Mesenchymal stem cell (in vitro differentiated cells and primary cell): Measurements from ENCODE around the gene IGFBP2.

Experiments used
- DNase-seq: peaks from one replicate; pipeline ENCODE4 v3.0.0-alpha.2; 2013
- H2AFZ ChIP-seq: one replicate; pipeline ENCODE4 v1.6.1; 2013; ENCODE audit warnings: low read depth, mild to moderate bottlenecking, control low read depth, inconsistent platforms, low read length, moderate library complexity
- H2AK5ac ChIP-seq: 2 replicates; pipeline ENCODE4 v1.6.1; 2013; ENCODE audit warnings: low read length, moderate library complexity, mild to moderate bottlenecking, inconsistent platforms; ENCODE audit not compliant: severe bottlenecking
- H2BK120ac ChIP-seq: one replicate; pipeline ENCODE4 v1.6.1; 2013; ENCODE audit warnings: low read depth, mild to moderate bottlenecking, inconsistent platforms, low read length, moderate library complexity
- H2BK12ac ChIP-seq, 2 experiments: one replicate each; pipeline ENCODE4 v1.6.1; 2013; ENCODE audit warnings: inconsistent platforms in 2 of 2, low read length in 2 of 2, mild to moderate bottlenecking in 2 of 2, moderate library complexity in 2 of 2, control low read depth in 1 of 2
- H2BK15ac ChIP-seq: one replicate; pipeline ENCODE4 v1.6.1; 2013; ENCODE audit warnings: mild to moderate bottlenecking, low read depth, inconsistent platforms; ENCODE audit not compliant: poor library complexity, severe bottlenecking
- H2BK5ac ChIP-seq: 2 replicates; pipeline ENCODE4 v1.6.1; 2013; ENCODE audit warnings: low read depth, mild to moderate bottlenecking, low read length, control low read depth, inconsistent platforms; ENCODE audit not compliant: poor library complexity, severe bottlenecking
- H3K14ac ChIP-seq, 2 experiments: one replicate each; pipeline ENCODE4 v1.6.1; 2013; ENCODE audit warnings: inconsistent platforms in 2 of 2, low read length in 2 of 2, control low read depth in 1 of 2, mild to moderate bottlenecking in 1 of 2, moderate library complexity in 1 of 2
- H3K18ac ChIP-seq, 2 experiments: one replicate each; pipeline ENCODE4 v1.6.1; 2013; ENCODE audit warnings: inconsistent platforms in 2 of 2, low read length in 2 of 2, control low read depth in 1 of 2, low read depth in 1 of 2, mild to moderate bottlenecking in 1 of 2
- H3K23ac ChIP-seq, 2 experiments: one replicate each; pipeline ENCODE4 v1.6.1; 2013; ENCODE audit warnings: inconsistent platforms in 2 of 2, low read length in 2 of 2, mild to moderate bottlenecking in 2 of 2, moderate library complexity in 2 of 2, control low read depth in 1 of 2
- H3K27ac ChIP-seq: 2 replicates; pipeline ENCODE4 v1.5.1; 2013; ENCODE audit warnings: mild to moderate bottlenecking, moderate library complexity, low read length, control low read depth, inconsistent platforms; ENCODE audit not compliant: poor library complexity, severe bottlenecking
- H3K27me3 ChIP-seq, 2 experiments: 2 replicates each; pipeline versions ENCODE4 v1.6.1 to v1.7.0; 2013; ENCODE audit warnings: low read length in 2 of 2, mild to moderate bottlenecking in 2 of 2, moderate library complexity in 2 of 2, control low read depth in 1 of 2, inconsistent platforms in 1 of 2; ENCODE audit not compliant: control insufficient read depth in 1 of 2, insufficient read depth in 1 of 2
- H3K36me3 ChIP-seq, 2 experiments: 2 replicates each; pipeline versions ENCODE4 v1.6.1 to v1.7.0; 2013; ENCODE audit warnings: low read length in 2 of 2, control low read depth in 1 of 2, inconsistent platforms in 1 of 2, low read depth in 1 of 2, mild to moderate bottlenecking in 1 of 2; ENCODE audit not compliant: insufficient read depth in 2 of 2, control insufficient read depth in 1 of 2
- H3K4ac ChIP-seq, 2 experiments: one replicate each; pipeline ENCODE4 v1.6.1; 2013; ENCODE audit warnings: inconsistent platforms in 2 of 2, low read length in 2 of 2, mild to moderate bottlenecking in 2 of 2, moderate library complexity in 2 of 2, control low read depth in 1 of 2, low read depth in 1 of 2
- H3K4me1 ChIP-seq: 2 replicates; pipeline ENCODE4 v1.6.1; 2013; ENCODE audit warnings: low read depth, low read length, control low read depth; ENCODE audit not compliant: control insufficient read depth, insufficient read depth
- H3K4me2 ChIP-seq: 2 replicates; pipeline ENCODE4 v1.6.1; 2013; ENCODE audit warnings: low read length, mild to moderate bottlenecking, inconsistent platforms; ENCODE audit not compliant: poor library complexity, severe bottlenecking
- H3K4me3 ChIP-seq, 2 experiments: 2 replicates each; pipeline versions ENCODE4 v1.5.1 to v1.7.0; 2013; ENCODE audit warnings: low read length in 2 of 2, mild to moderate bottlenecking in 2 of 2, control low read depth in 1 of 2, low read depth in 1 of 2; ENCODE audit not compliant: insufficient read depth in 1 of 2
- H3K79me1 ChIP-seq: replicated peaks from 2 replicates; pipeline ENCODE4 v1.6.1; 2013; ENCODE audit warnings: mild to moderate bottlenecking, control low read depth, low read length, inconsistent platforms; ENCODE audit not compliant: poor library complexity, severe bottlenecking
- H3K9ac ChIP-seq: 2 replicates; pipeline ENCODE4 v1.7.0; 2013; ENCODE audit warnings: mild to moderate bottlenecking, low read length, moderate library complexity
- H3K9me3 ChIP-seq: 2 replicates; pipeline ENCODE4 v1.7.0; 2013; ENCODE audit warnings: mild to moderate bottlenecking, low read length; ENCODE audit not compliant: control insufficient read depth
- H4K8ac ChIP-seq: one replicate; pipeline ENCODE4 v1.6.1; 2013; ENCODE audit warnings: inconsistent platforms, mild to moderate bottlenecking, low read length, moderate library complexity
- H4K91ac ChIP-seq: one replicate; pipeline ENCODE4 v1.6.1; 2013; ENCODE audit warnings: mild to moderate bottlenecking, low read length, inconsistent platforms
- WGBS: methylation state at CpG from one replicate; pipeline ENCODE4 v1.1.7; 2013; ENCODE audit warnings: mixed read lengths; 5-methylcytosine and 5-hydroxymethylcytosine counted together

Gene IGFBP2

DNA sequence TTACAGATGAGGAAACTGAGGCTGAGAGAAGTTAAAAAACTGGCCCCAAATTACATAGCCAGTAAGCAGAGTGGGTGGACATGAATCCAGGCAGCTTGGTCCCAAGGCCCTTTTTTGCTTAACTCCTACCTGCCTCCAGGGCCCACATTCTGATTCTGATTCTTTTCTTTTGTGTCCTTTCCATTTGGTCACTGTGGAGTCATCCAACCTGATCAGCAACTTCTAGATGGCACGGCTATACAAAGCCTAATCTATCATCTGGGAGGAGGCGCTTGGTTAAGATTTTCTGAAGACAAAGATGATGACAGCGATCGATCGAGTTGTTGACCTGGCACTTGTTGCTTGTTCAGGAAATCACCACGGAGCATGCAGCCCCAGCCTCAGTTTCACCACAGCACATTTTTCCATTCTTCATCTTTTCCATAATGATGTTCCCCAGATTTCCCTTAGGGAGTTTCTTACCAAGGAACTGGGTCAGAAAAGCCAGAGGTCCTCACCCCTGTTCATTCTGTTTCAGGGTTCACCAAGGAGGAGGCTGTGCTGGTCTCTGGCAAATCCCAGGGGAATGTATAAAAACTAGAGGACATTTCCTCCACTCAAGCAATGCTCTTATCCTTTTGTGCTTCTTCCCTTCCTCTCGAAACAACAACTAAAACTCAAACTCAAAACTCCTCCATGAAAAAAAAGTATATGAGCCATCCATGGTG is 6.9 kb upstream of the IGFBP2 start:
- no peak overlapping the region for H3K4me2 ChIP-seq
- no peak overlapping the region for H2BK12ac ChIP-seq
- H2BK15ac ChIP-seq: no peak overlapping the region
- no peaks in the 10 kb centered on the region for H3K36me3 ChIP-seq
- no peak overlapping the region for H3K23ac ChIP-seq
- DNase-seq: no peak
- no peak overlapping the region for H2BK120ac ChIP-seq
- no peak overlapping the region for H3K18ac ChIP-seq
- H2BK5ac ChIP-seq: no peak overlapping the region
- H2AK5ac ChIP-seq: no peak overlapping the region
- WGBS: 92% methylated on average over 7 of the region's 7 CpGs
- no peaks in the 10 kb centered on the region for H3K79me1 ChIP-seq
- no peak overlapping the region for H2AFZ ChIP-seq
- H3K4ac ChIP-seq: no peak overlapping the region
- no peak overlapping the region for H3K4me3 ChIP-seq
- H4K8ac ChIP-seq: no peak overlapping the region
- H3K9ac ChIP-seq: no peak overlapping the region
- H3K27me3 ChIP-seq: peaks cover 0 to 59% of the 10 kb centered on the region in 2 experiments
- H3K9me3 ChIP-seq: peaks cover 10% of the 10 kb centered on the region
- no peak overlapping the region for H3K27ac ChIP-seq
- H4K91ac ChIP-seq: no peak overlapping the region
- H3K4me1 ChIP-seq: no peaks in the 10 kb centered on the region
- no peak overlapping the region for H3K14ac ChIP-seq

- Histone ChIP-seq H2BK5ac (no peak overlapping the region), H3K9me3 (peaks cover 10% of the 10 kb centered on the region), H3K9ac (no peak overlapping the region), H2AFZ (no peak overlapping the region), H3K4me3 (no peak overlapping the region), H3K79me1 (no peaks in the 10 kb centered on the region), H3K27me3 (peaks cover 0 to 59% of the 10 kb centered on the region in 2 experiments), H3K36me3 (no peaks in the 10 kb centered on the region), H3K4me2 (no peak overlapping the region), H3K27ac (no peak overlapping the region), H2BK120ac (no peak overlapping the region), H3K4me1 (no peaks in the 10 kb centered on the region), H3K4ac (no peak overlapping the region), H4K91ac (no peak overlapping the region), H2AK5ac (no peak overlapping the region), H3K23ac (no peak overlapping the region), H3K14ac (no peak overlapping the region), H2BK15ac (no peak overlapping the region), H3K18ac (no peak overlapping the region), H4K8ac (no peak overlapping the region), H2BK12ac (no peak overlapping the region)
- WGBS: 97% methylated on average over 2 of the region's 2 CpGs
- DNase-seq: no peak
These were observed 6.4 kb upstream of the IGFBP2 start for GRCh38 chr2:216626875-216627245.

DNA sequence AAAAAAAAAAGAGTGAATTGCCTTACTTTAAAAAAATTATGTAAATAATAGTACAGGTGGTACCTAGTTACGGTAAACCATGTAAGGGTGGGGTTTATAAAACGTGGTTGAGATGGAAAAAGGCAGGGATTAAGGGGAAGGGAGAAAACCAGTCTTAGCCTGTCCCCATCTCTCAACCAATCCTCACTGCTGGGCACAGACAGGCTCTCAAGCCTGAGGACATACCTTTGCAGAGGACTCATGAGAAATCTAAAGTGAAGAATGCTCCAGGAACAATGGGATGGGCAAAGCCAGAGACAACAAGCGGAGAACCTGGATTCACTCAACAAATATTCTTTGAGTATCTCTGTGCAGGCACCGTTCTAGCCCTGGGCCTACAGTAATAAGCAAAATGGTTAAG is 3.4 kb upstream of the IGFBP2 start:
- 97% methylated on average over 2 of the region's 4 CpGs for WGBS
- no peak overlapping the region for H2AFZ ChIP-seq
- no peaks in the 10 kb centered on the region for H3K79me1 ChIP-seq

DNA sequence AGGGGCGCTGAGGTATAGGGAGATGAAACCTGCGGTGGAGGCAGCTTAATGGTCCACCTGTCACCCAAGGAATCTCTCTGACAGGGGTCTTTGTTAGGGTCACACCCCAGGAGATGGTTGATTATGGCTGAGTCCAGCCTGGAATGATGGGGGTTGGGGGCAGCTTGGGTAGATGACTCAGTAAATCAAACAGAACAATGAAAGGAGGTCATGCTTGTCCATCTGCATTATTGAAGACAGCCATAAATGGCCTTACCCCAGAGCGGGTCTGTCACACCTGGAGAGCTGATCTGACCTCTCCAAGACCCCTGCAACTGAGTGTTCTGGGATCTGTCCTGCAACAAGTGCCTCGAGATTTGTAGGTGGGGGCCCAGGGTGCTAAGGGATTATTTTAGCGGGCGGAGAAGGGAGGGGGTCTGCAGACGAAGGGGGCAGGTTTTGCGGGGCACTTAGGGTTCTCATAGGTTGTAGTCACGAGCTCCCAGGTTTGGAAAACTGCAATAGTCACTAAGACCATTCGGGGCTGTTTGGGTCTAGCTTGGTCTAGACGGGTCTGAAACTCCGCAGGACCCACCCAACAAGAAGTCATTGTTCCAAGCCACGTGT is 771 bp upstream of the IGFBP2 start:
- no peak overlapping the region for H2AK5ac ChIP-seq
- no peak overlapping the region for H4K91ac ChIP-seq
- H2AFZ ChIP-seq: no peak overlapping the region
- peaks cover 25% of the 10 kb centered on the region for H3K4me1 ChIP-seq
- peaks cover 0 to 80% of the 10 kb centered on the region in 2 experiments for H3K27me3 ChIP-seq
- WGBS: 21% methylated on average over 13 of the region's 13 CpGs
- no peak overlapping the region for H3K4me3 ChIP-seq
- peak overlapping the region; percentile 24 for H4K8ac ChIP-seq
- peak overlapping the region; percentile 95 for H3K4me2 ChIP-seq
- no peak overlapping the region for H3K4ac ChIP-seq
- no peak overlapping the region for H3K14ac ChIP-seq
- H2BK12ac ChIP-seq: peak overlapping the region in 1 of 2 experiments; percentile 18
- H2BK120ac ChIP-seq: no peak overlapping the region
- no peaks in the 10 kb centered on the region for H3K9me3 ChIP-seq
- no peak overlapping the region for H3K9ac ChIP-seq
- no peak for DNase-seq
- H3K23ac ChIP-seq: no peak overlapping the region
- no peak overlapping the region for H3K27ac ChIP-seq
- no peak overlapping the region for H2BK15ac ChIP-seq
- H2BK5ac ChIP-seq: no peak overlapping the region
- H3K36me3 ChIP-seq: no peaks in the 10 kb centered on the region
- H3K79me1 ChIP-seq: peaks cover 2% of the 10 kb centered on the region
- peak overlapping the region in 1 of 2 experiments; percentile 55 for H3K18ac ChIP-seq

More for the DNA sequence above, 3.4 kb upstream of the IGFBP2 start:
- H3K4me3 ChIP-seq: no peak overlapping the region
- no peak overlapping the region for H3K27ac ChIP-seq
- no peak overlapping the region for H2BK15ac ChIP-seq
- H2BK5ac ChIP-seq: no peak overlapping the region
- H4K91ac ChIP-seq: no peak overlapping the region
- peaks cover 0 to 71% of the 10 kb centered on the region in 2 experiments for H3K27me3 ChIP-seq
- no peak overlapping the region for H3K14ac ChIP-seq
- H2AK5ac ChIP-seq: no peak overlapping the region
- no peak overlapping the region for H3K4ac ChIP-seq
- H2BK120ac ChIP-seq: no peak overlapping the region
- H3K4me1 ChIP-seq: peaks cover 11% of the 10 kb centered on the region
- no peaks in the 10 kb centered on the region for H3K36me3 ChIP-seq
- no peak overlapping the region for H3K4me2 ChIP-seq
- no peak overlapping the region for H3K23ac ChIP-seq
- no peak overlapping the region for H3K18ac ChIP-seq
- H2BK12ac ChIP-seq: peak overlapping the region in 1 of 2 experiments; percentile 1
- DNase-seq: no peak
- H3K9ac ChIP-seq: no peak overlapping the region
- H3K9me3 ChIP-seq: peaks cover 1% of the 10 kb centered on the region
- H4K8ac ChIP-seq: no peak overlapping the region
